GM20431 (cell line): ENCODE data around the gene OPN4.

ENCODE experiments used
- in situ Hi-C: fragments of 300-500 bp; cut with MseI, MboI; formaldehyde crosslinking; loops from one replicate; pipeline ENCODE4 v1.15.0; 2020; ENCODE audit warnings: low sequenced_read_pairs; ENCODE audit not compliant: unreplicated experiment

OPN4 gene

GRCh38 chr10:86673827-86674581 lies 19.7 kb downstream of the OPN4 start:
- in situ Hi-C loops = no loop called here

GRCh38 chr10:86674912-86675311 lies 20.6 kb downstream of the OPN4 start:
- in situ Hi-C loops = no loop called here

- in situ Hi-C loops = no loop called here
Observed at GRCh38 chr10:86677374-86677773, 23.0 kb downstream of the OPN4 start.

GRCh38 chr10:86678999-86679792 lies 24.8 kb downstream of the OPN4 start:
- in situ Hi-C loops = no loop called here

GRCh38 chr10:86681047-86681446 lies 26.7 kb downstream of the OPN4 start:
- in situ Hi-C loops = no loop called here

- in situ Hi-C loops = no loop called here
Observed at GRCh38 chr10:86681722-86682386, 27.5 kb downstream of the OPN4 start.

GRCh38 chr10:86682675-86683074 lies 28.3 kb downstream of the OPN4 start:
- in situ Hi-C loops = no loop called here

GRCh38 chr10:86684331-86685097 lies 30.2 kb downstream of the OPN4 start:
- in situ Hi-C loops = no loop called here

GRCh38 chr10:86685416-86685815 lies 31.1 kb downstream of the OPN4 start:
- in situ Hi-C loops = no loop called here

- in situ Hi-C loops = no loop called here
Observed at GRCh38 chr10:86685893-86686632, 31.7 kb downstream of the OPN4 start.

- in situ Hi-C loops = no loop called here
Observed at GRCh38 chr10:86686972-86687371, 32.6 kb downstream of the OPN4 start.

GRCh38 chr10:86687750-86688149 lies 33.4 kb downstream of the OPN4 start:
- in situ Hi-C loops = no loop called here

- in situ Hi-C loops = no loop called here
Observed at GRCh38 chr10:86688398-86688921, 34.1 kb downstream of the OPN4 start.

- in situ Hi-C loops = no loop called here
Observed at GRCh38 chr10:86689146-86689545, 34.8 kb downstream of the OPN4 start.

GRCh38 chr10:86690231-86690630 lies 35.9 kb downstream of the OPN4 start:
- in situ Hi-C loops = no loop called here

GRCh38 chr10:86690657-86691084 lies 36.3 kb downstream of the OPN4 start:
- in situ Hi-C loops = no loop called here

GRCh38 chr10:86691333-86692022 lies 37.1 kb downstream of the OPN4 start:
- in situ Hi-C loops = no loop called here

- in situ Hi-C loops = no loop called here
Observed at GRCh38 chr10:86692023-86692514, 37.7 kb downstream of the OPN4 start.

GRCh38 chr10:86692664-86693063 lies 38.3 kb downstream of the OPN4 start:
- in situ Hi-C loops = no loop called here
